NOMO-1 treated with dmso at 0.1 percent for 144 hours (cell line): Measurements from ENCODE around the gene GID8.
"Not testable (repeated sequence)": the region's sequence is repeated elsewhere in the genome, so short reads cannot be mapped to it uniquely, and the experiment has no call there.

Source experiments
- DNase-seq: peaks from one replicate; lab custom pipeline; 2025; ENCODE audit not compliant: unreplicated experiment; lab: John Stamatoyannopoulos, UW

The GID8 gene

GRCh38 chr20:62921119-62921687 is 16.7 kb upstream of the GID8 start:
- no peak for DNase-seq

GRCh38 chr20:62922451-62922921 is 15.5 kb upstream of the GID8 start:
- DNase-seq, result no peak

DNA sequence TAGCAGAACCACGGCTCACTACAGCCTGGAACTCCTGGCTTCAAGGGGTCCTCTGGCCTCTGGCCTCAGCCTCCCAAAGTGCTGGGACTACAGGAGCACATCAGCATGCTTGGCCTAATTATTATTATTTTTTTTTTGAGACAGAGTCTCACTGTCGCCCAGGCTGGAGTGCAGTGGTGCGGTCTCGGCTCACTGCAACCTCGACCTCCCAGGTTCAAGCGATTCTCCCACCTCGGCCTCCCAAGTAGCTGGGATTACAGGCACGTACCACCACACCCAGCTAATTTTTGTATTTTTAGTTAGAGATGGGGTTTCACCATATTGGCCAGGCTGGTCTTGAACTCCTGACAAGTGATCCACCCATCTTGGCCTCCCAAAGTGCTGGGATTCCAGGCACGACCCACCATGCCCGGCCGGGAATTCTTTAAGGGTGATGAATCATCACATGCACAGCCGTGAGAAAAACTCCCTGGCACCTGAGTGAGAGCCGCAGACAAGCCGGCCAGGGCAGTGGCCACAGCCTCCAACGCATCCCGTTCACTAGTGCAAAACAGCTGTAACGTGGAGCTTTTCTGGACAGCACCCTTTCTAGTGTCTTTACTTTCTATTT is 14.8 kb upstream of the GID8 start:
- not testable (repeated sequence) for DNase-seq

GRCh38 chr20:62923669-62924441 is 14.1 kb upstream of the GID8 start:
- no peak for DNase-seq

GRCh38 chr20:62924442-62925075 is 13.4 kb upstream of the GID8 start:
- DNase-seq, result no peak

DNA sequence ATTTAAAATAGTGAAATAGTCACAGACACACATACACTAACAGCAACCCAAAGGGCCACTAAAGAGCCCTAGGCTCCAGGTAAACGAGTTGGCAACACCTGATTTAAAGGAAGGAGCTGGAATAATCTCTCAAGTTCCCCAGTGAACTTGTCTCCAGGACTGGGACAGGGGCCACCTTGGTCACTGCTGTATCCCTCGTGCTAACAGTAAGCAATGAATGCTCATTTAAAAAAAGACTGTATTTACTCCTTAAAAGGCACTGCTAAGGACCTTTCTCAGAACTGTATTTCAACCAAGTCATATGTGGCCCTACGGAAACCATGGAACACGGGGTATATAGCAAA is 12.9 kb upstream of the GID8 start:
- DNase-seq, result no peak

GRCh38 chr20:62925420-62926228 is 12.3 kb upstream of the GID8 start:
- DNase-seq, result no peak

DNA sequence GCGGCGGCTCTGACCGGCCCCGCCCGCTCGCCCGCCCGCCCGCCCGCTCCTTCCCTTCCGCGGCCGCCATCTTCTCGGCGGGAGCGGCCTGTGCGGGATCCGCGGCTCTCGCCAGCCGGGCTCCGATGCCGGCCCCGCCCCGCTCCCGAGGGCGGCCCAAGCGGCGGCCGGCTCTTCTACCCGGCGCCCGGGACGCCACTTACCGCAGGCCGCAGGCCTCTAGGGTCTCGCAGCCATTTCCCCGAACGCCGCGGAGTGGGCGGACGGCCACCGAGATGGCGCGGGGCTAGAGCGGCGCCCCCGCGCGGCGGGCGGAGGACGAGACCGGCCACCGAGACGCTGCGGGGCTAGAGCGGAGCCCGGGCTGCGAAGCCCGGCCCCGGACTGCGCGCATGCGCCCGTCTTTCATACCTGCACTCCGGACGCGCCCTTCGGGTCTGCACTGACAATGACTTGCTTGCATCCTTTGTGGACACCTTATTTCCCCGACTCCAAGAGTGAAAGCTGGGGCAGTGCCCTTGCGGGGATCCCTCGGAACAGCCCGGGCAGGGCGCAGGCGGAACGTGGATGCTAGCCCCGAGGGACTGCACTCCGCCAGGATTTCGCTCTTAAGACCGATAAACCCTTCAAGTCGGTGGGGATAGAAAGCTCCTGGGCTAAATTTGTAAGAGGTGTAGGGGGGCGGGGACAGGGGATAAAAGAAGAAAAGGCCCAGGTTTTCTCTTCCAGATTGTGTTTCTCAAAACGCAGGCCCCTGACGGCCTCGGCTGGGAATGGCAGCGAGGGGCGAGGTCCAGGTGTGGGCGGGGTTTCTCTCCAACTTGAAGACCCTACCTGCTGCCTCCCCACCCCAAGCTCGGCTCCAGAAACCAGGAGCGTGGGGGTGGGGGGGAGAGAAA is 11.5 kb upstream of the GID8 start, which contains the start of gene DIDO1:
TSS of gene DIDO1 (minus strand) at position 277 of the 899 bp plus-strand sequence.
- DNase-seq, result peak; percentile 91

- no peak for DNase-seq
Measured at GRCh38 chr20:62927128-62927705, 10.7 kb upstream of the GID8 start.

DNA sequence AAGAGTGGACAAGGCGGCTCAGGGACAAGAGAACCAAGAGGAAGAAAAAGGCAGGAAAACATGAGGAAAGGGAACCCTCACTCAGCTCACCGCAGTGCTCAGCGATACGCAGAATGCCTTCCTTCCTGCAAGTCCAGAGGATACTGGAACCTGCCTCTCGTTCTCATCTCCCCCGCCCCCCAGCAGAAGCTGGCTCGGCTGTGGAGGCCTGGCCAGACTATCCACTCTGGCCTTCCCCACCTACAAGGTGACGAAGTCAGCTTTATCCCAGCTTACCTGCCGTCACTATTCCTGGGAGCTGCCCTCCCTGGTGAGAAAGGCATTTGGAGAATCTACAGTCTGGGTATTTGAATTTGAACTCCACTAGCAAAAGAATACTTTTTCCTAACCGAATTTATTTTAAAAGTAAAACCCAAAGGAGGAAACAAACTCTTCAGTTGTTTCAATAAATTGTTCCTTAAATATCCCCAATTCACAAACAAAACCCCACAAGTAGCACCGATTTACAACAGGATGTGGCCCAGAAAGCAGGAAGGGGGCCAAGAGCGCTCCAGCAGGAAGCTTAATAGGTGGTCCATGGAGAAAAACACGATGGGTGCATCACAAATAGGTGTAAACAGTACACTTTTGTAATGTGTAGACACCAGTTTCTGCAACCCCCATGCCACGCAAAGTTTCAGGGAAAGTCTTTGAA is 9.6 kb upstream of the GID8 start:
- no peak for DNase-seq

DNA sequence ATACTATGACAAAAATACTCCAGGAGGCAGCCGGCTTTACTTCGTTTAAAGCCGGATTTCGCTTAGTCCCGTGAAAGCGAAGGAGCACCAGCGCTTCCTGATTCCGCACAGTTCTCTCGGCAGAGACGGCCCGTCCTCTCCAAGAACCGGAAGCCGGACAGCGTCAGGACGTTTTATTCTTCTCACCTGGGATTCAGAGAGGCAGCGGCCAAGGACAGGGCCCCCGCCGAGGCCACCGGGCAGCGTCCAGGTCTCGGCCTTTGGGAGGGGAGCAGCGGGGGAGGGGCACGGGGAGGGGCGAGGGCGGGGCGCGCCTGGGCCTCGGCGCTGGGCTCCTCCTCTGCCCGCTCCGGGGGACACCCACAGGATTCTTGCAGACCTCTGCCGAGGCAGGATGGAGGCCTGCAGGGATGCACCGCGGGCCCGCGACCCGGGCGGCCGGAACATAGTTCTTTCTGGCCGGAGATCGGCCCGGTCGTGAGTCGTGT is 8.9 kb upstream of the GID8 start:
- DNase-seq, result peak; percentile 22

DNA sequence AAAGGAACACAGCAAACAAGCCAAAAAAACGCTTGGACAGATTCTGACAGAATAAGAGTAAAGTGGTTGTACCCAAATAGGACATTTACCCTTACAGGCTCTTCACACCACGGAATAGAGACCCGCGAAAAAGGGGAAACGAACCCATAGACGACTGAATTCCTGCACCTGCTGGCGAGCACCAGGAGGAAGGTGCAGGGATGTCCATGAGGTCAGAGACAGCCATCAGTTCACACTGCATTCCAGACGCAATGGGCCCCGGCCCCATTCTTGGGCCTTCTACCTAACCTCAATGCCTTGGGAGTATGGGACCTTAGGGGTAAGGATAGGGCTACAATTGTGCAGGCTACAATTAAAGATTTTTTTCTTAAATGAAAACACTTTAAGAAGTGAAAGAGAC is 6.5 kb upstream of the GID8 start:
- DNase-seq, result no peak

DNA sequence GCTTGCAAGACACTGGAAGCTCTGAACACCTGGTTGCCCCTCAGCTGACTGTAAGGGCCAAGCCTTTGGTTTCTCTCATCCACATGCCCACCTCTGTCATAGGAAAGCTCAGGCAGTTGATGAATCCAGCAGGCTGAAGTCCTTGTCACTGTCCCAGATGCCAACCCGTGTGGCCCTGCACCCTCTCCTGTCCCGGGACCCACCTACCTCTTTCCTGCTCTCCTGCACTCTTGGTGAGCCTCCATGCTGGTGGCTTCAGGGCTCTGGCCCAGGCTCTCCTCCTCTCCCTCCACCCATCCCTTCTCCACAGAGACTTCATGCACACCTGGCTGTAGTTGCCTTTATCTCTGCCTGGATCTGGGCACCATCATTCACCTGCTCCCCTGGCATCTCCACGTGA is 4.0 kb upstream of the GID8 start:
- no peak for DNase-seq

- DNase-seq, result no peak
Measured at GRCh38 chr20:62935204-62935967, 2.6 kb upstream of the GID8 start.

- no peak for DNase-seq
Measured at GRCh38 chr20:62935968-62936585, 1.9 kb upstream of the GID8 start.

GRCh38 chr20:62937268-62938104 is 461 bp upstream of the GID8 start:
- peak; percentile 91 for DNase-seq

- DNase-seq, result no peak
Measured at GRCh38 chr20:62940875-62941274, 2.9 kb downstream of the GID8 start.
